Stimulated activated effector memory CD8-positive, alpha-beta T cell treated with anti-CD3 and anti-CD28 coated beads, Interleukin-12 subunit alpha, Interleukin-12 subunit beta, amount 100 ng/mL, for 72 hours (primary cell): ENCODE data around the gene SGMS2.

Experiments used
- ATAC-seq: fragments of 150-1000 bp; cut with Tn5 transposase; 2 replicates; pipeline ENCODE4 v1.10.0; 2021
- DNase-seq, 2 donors: peaks; one replicate each; pipeline ENCODE4 v3.0.0; 2021 to 2022; ENCODE audit warnings: low spot score in 2 of 2
- H3K27ac Mint-ChIP-seq: one replicate; pipeline ENCODE4 v1.8.0; 2022; ENCODE audit warnings: mild to moderate bottlenecking, mixed read lengths
- H3K36me3 Mint-ChIP-seq: one replicate; pipeline ENCODE4 v1.8.0; 2022; ENCODE audit warnings: mild to moderate bottlenecking, mixed read lengths
- H3K4me1 Mint-ChIP-seq: one replicate; pipeline ENCODE4 v1.8.0; 2022; ENCODE audit warnings: mixed read lengths
- H3K4me3 Mint-ChIP-seq: one replicate; pipeline ENCODE4 v1.8.0; 2022; ENCODE audit warnings: mild to moderate bottlenecking, mixed read lengths
- H3K9me3 Mint-ChIP-seq: one replicate; pipeline ENCODE4 v1.8.0; 2022; ENCODE audit warnings: mixed read lengths

The SGMS2 gene

GRCh38 chr4:107945809-107946208 is 121.1 kb downstream of the SGMS2 start:
- Mint-ChIP-seq H3K4me1 (no peaks in the 10 kb centered on the region), H3K36me3 (no peaks in the 10 kb centered on the region), H3K27ac (no peak overlapping the region), H3K9me3 (no peaks in the 10 kb centered on the region), H3K4me3 (no peak overlapping the region)
- ATAC-seq (no peak), DNase-seq (no peak)

DNA sequence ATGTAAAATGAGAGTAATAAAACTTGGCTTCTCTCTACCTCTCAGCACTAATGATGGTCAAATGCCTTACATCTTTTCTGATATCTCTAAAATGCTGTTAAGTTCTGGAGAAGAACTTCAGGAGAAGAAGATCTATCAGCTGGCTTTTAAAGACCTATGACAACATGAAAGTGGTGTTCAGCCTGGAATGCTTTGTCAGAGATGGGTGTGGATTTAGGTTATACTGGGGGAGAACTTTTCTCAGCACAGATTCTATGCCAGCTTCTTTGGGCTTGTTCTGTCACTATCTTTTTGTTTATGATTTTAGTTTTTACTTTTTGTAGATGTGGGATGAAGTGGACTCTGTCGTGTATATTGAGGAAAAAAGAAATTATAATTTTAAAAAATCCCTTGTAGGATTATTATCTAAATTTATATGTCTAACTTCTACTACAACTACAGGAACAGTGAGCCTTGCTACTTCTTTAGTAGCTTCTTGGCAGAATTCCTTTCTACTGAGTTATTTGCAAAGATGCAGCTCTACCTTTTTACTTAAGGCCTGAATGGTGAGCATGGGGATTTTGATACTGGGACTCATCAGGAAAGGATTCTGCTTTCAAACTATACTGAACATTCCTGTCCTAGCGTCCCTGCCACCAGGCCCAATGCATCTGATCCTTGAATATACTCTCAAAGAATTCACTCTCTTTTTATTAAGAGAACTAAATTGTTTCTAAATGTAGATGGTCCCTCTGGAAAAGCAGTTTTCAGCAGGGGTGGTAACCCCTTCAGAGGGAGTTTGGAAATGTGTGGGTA is 126.2 kb downstream of the SGMS2 start:
- Mint-ChIP-seq H3K27ac (no peak overlapping the region), H3K4me1 (no peaks in the 10 kb centered on the region), H3K4me3 (no peak overlapping the region), H3K9me3 (peaks cover 7% of the 10 kb centered on the region), H3K36me3 (no peaks in the 10 kb centered on the region)
- DNase-seq (no peak), ATAC-seq (no peak)

- no peaks in the 10 kb centered on the region for H3K36me3 Mint-ChIP-seq
- H3K9me3 Mint-ChIP-seq, result peaks cover 12% of the 10 kb centered on the region
- H3K27ac Mint-ChIP-seq, result no peak overlapping the region
- no peak overlapping the region for H3K4me3 Mint-ChIP-seq
- no peak for ATAC-seq
- DNase-seq, result no peak
- H3K4me1 Mint-ChIP-seq, result no peaks in the 10 kb centered on the region
Observed at GRCh38 chr4:107951551-107951950, 126.8 kb downstream of the SGMS2 start.

DNA sequence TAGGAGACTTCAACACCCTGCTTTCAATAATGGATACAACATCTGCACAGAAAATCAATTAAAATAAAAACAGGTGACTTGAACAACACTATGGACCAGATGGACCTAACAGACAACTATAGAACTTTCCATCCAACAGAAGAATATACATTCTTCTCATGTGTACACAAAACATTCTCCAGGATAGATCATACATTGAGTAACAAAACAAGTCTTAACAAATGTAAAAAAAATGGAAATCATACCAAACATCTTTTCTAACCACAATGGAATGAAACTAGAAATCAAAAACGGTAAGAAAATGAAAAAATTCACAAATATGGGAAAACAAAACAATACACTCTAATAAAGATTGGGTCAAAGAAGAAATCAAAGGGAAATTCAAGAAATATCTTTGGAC is 131.3 kb downstream of the SGMS2 start:
- Mint-ChIP-seq H3K36me3 (no peaks in the 10 kb centered on the region), H3K27ac (no peak overlapping the region), H3K4me1 (no peaks in the 10 kb centered on the region), H3K9me3 (peaks cover 17% of the 10 kb centered on the region), H3K4me3 (no peak overlapping the region)
- no peak for DNase-seq
- ATAC-seq, result no peak
